WTC11 (cell line): ENCODE measurements around the gene YIPF5. TPM values are rescaled to one million over a fixed set of nuclear protein-coding genes. Genes with fewer than 3 reads are reported as not detected.

Source experiments
- ATAC-seq: fragments of 200-7000 bp; cut with Tn5 transposase; 2 replicates; pipeline ENCODE4 v1.10.0; 2021; ENCODE audit warnings: mild to moderate bottlenecking, moderate library complexity
- Bru-seq: library from RNA; stranded (reverse); fragments of 400-500 nt; gene quantifications from one replicate; lab custom pipeline; 2021; lab: Mats Ljungman, UMichigan
- CTCF ChIA-PET: fragments of 300-600 bp; sonication (Branson Sonifier 250); formaldehyde crosslinking; loops from one replicate; lab custom pipeline; 2021; ENCODE audit warnings: antibody characterized with exemption; lab: Charles Lee
- POLR2A ChIA-PET: fragments of 350-600 bp; sonication (Branson Sonifier 250); formaldehyde crosslinking; loops from one replicate; lab custom pipeline; 2021; ENCODE audit warnings: antibody characterized with exemption; lab: Charles Lee
- DNase-seq: peaks from one replicate; pipeline ENCODE4 v3.0.0; 2021; ENCODE audit warnings: low spot score
- H3K27ac Mint-ChIP-seq: 2 replicates; pipeline ENCODE4 v1.8.0; 2021; ENCODE audit warnings: mixed read lengths
- H3K27me3 Mint-ChIP-seq: 2 replicates; pipeline ENCODE4 v1.8.0; 2021; ENCODE audit warnings: low read depth, mild to moderate bottlenecking, moderate library complexity, mixed read lengths
- H3K36me3 Mint-ChIP-seq: 2 replicates; pipeline ENCODE4 v1.8.0; 2021; ENCODE audit warnings: mixed read lengths
- H3K4me1 Mint-ChIP-seq: 2 replicates; pipeline ENCODE4 v1.8.0; 2022; ENCODE audit warnings: mixed read lengths
- H3K4me3 Mint-ChIP-seq: 2 replicates; pipeline ENCODE4 v1.8.0; 2021; ENCODE audit warnings: mild to moderate bottlenecking, moderate library complexity, mixed read lengths
- H3K9me3 Mint-ChIP-seq: 2 replicates; pipeline ENCODE4 v1.8.0; 2021; ENCODE audit warnings: mixed read lengths
- ARID4B ChIP-seq: sonication (generic); formaldehyde crosslinking; IDR thresholded peaks from 2 replicates; pipeline ENCODE4 v1.8.0; 2023; ENCODE audit warnings: missing genetic modification reagents, mild to moderate bottlenecking, borderline replicate concordance
- ATF2 ChIP-seq: sonication (generic); formaldehyde crosslinking; IDR thresholded peaks from 2 replicates; pipeline ENCODE4 v1.8.1; 2022; ENCODE audit warnings: low read depth, missing genetic modification reagents, borderline replicate concordance
- CBFB ChIP-seq: sonication (generic); formaldehyde crosslinking; IDR thresholded peaks from 2 replicates; pipeline ENCODE4 v1.8.1; 2022; ENCODE audit warnings: mild to moderate bottlenecking, low read depth, missing genetic modification reagents
- CDX4 ChIP-seq: fragments of 250-450 bp; sonication (Bioruptor Pico); IDR thresholded peaks from 2 replicates; pipeline ENCODE4 v1.9.0; 2021; ENCODE audit warnings: moderate library complexity, mild to moderate bottlenecking, inconsistent platforms, borderline replicate concordance
- CREB1 ChIP-seq: sonication (generic); formaldehyde crosslinking; IDR thresholded peaks from 2 replicates; pipeline ENCODE4 v1.8.0; 2023; ENCODE audit warnings: mild to moderate bottlenecking, missing genetic modification reagents
- E2F4 ChIP-seq: sonication (generic); formaldehyde crosslinking; IDR thresholded peaks from 2 replicates; pipeline ENCODE4 v1.8.1; 2022; ENCODE audit warnings: low read depth, mild to moderate bottlenecking, moderate library complexity, missing genetic modification reagents, borderline replicate concordance
- ERG ChIP-seq: fragments of 250-450 bp; sonication (Bioruptor Pico); IDR thresholded peaks from 2 replicates; pipeline ENCODE4 v1.8.0; 2021; ENCODE audit warnings: mild to moderate bottlenecking
- ESRRA ChIP-seq: sonication (generic); formaldehyde crosslinking; IDR thresholded peaks from 2 replicates; pipeline ENCODE4 v1.8.1; 2022; ENCODE audit warnings: mild to moderate bottlenecking, missing genetic modification reagents, borderline replicate concordance
- ETV6 ChIP-seq: sonication (generic); formaldehyde crosslinking; IDR thresholded peaks from 2 replicates; pipeline ENCODE4 v1.8.1; 2022; ENCODE audit warnings: mild to moderate bottlenecking, missing genetic modification reagents
- GTF2I ChIP-seq: fragments of 250-450 bp; sonication (Bioruptor Pico); conservative IDR thresholded peaks from 2 replicates; pipeline ENCODE4 v1.4.0; 2021; ENCODE audit warnings: mild to moderate bottlenecking
- HMGA2 ChIP-seq: fragments of 250-450 bp; sonication (Bioruptor Pico); IDR thresholded peaks from 2 replicates; pipeline ENCODE4 v1.4.0; 2021; ENCODE audit warnings: mild to moderate bottlenecking, moderate library complexity
- IRF2 ChIP-seq: sonication (generic); formaldehyde crosslinking; IDR thresholded peaks from 2 replicates; pipeline ENCODE4 v1.8.0; 2022; ENCODE audit warnings: low read depth, missing genetic modification reagents, borderline replicate concordance
- MXD4 ChIP-seq: fragments of 250-450 bp; sonication (Bioruptor Pico); IDR thresholded peaks from 2 replicates; pipeline ENCODE4 v1.8.0; 2021; ENCODE audit warnings: mild to moderate bottlenecking, moderate library complexity, borderline replicate concordance
- NR2C2 ChIP-seq: sonication (generic); formaldehyde crosslinking; IDR thresholded peaks from 2 replicates; pipeline ENCODE4 v1.8.0; 2022; ENCODE audit warnings: mild to moderate bottlenecking, missing genetic modification reagents
- OVOL2 ChIP-seq: fragments of 250-450 bp; sonication (Bioruptor Pico); IDR thresholded peaks from 2 replicates; pipeline ENCODE4 v1.9.0; 2021; ENCODE audit warnings: mild to moderate bottlenecking, borderline replicate concordance
- RORB ChIP-seq: fragments of 250-450 bp; sonication (Bioruptor Pico); IDR thresholded peaks from 2 replicates; pipeline ENCODE4 v1.9.0; 2021; ENCODE audit warnings: mild to moderate bottlenecking
- TCF7 ChIP-seq: sonication (generic); formaldehyde crosslinking; IDR thresholded peaks from 2 replicates; pipeline ENCODE4 v1.8.0; 2022; ENCODE audit warnings: mild to moderate bottlenecking, low read depth, missing genetic modification reagents, moderate library complexity
- ZBTB21 ChIP-seq: sonication (generic); formaldehyde crosslinking; IDR thresholded peaks from 2 replicates; pipeline ENCODE4 v1.8.1; 2023; ENCODE audit warnings: mild to moderate bottlenecking, missing genetic modification reagents, borderline replicate concordance
- ZNF281 ChIP-seq: sonication (generic); formaldehyde crosslinking; IDR thresholded peaks from 2 replicates; pipeline ENCODE4 v1.8.0; 2023; ENCODE audit warnings: mild to moderate bottlenecking, missing genetic modification reagents
- ZNF423 ChIP-seq: fragments of 250-450 bp; sonication (Bioruptor Pico); IDR thresholded peaks from 2 replicates; pipeline ENCODE4 v2.1.2; 2022; ENCODE audit warnings: mild to moderate bottlenecking, moderate library complexity
- ZNF425 ChIP-seq: fragments of 250-450 bp; sonication (Bioruptor Pico); conservative IDR thresholded peaks from 2 replicates; pipeline ENCODE4 v1.9.0; 2021; ENCODE audit warnings: mild to moderate bottlenecking
- long read RNA-seq, 3 experiments: library from RNA in 1 of 3; library from capped mRNA in 1 of 3; library from polyadenylated mRNA in 1 of 3; unstranded in 2 of 3; stranded (forward) in 1 of 3; transcript quantifications; one replicate each; pipeline ENCODE4 v2.0.0, GENCODE V29; 2021
- total RNA-seq: library from RNA; stranded (reverse); gene quantifications from 3 replicates; pipeline ENCODE4 v1.2.3, GENCODE V29; 2021

The YIPF5 gene
- total RNA-seq (33.8 to 39.2 TPM (median 37.7 TPM) in 3 replicates), Bru-seq, nascent RNA (percentile 94 among the genes with signal in this experiment)
- long read RNA-seq, experiment 1, transcript YIPF5-201 (6 exons, 3,147 nt): major isoform, 147 of 163 reads
- long read RNA-seq, experiment 1, partial matches to known transcripts: 4 of 163 reads
- long read RNA-seq, experiment 1, other reads (novel, unspliced or antisense): 11 of 163 reads
- long read RNA-seq, experiment 2, transcript YIPF5-201 (6 exons, 3,147 nt): major isoform, 26 of 60 reads
- long read RNA-seq, experiment 2, partial matches to known transcripts: 7 of 60 reads
- long read RNA-seq, experiment 2, other reads (novel, unspliced or antisense): 27 of 60 reads
- long read RNA-seq, experiment 3, transcript YIPF5-201 (6 exons, 3,147 nt): major isoform, 168 of 183 reads
- long read RNA-seq, experiment 3, partial matches to known transcripts: 1 of 183 reads
- long read RNA-seq, experiment 3, other reads (novel, unspliced or antisense): 11 of 183 reads

GRCh38 chr5:144170276-144171024, at the start of gene YIPF5, which contains the start of gene KCTD16:
Gene YIPF5 (minus strand): TSS chr5:144170659. CDS start chr5:144169955, 704 bp downstream.
Gene KCTD16 (plus strand): TSS chr5:144170873.
- ChIA-PET POLR2A (no interaction called here), CTCF (interaction anchor here (0.5 to 1.5 kb wide), 4 partner anchors 15 to 292 kb away, joined by 3 to 11 read pairs (median 3); no protein-coding TSS in a partner anchor)
- Mint-ChIP-seq H3K27ac (peak within 1 kb of the TSS; percentile 48), H3K36me3 (peaks cover 20% of the 10 kb centered on the region), H3K27me3 (no peaks in the 10 kb centered on the region), H3K9me3 (peaks cover 5% of the 10 kb centered on the region), H3K4me3 (peak within 1 kb of the TSS; percentile 85), H3K4me1 (peaks cover 14% of the 10 kb centered on the region)
- DNase-seq: peak; percentile 95
- peak; percentile 100 for ATAC-seq
- TF ChIP-seq OVOL2: no peak
- no peak for TF ChIP-seq ZNF425 (CRISPR knock-in tag)
- no peak for TF ChIP-seq ATF2 (CRISPR knock-in tag)
- TF ChIP-seq NR2C2: peak; percentile 69; the same call in 1 of the 2 replicates
- no peak for TF ChIP-seq CDX4 (CRISPR knock-in tag)
- TF ChIP-seq HMGA2 (CRISPR knock-in tag): no peak
- peak; percentile 12; the same call in 1 of the 2 replicates for TF ChIP-seq ETV6
- TF ChIP-seq ZNF281: no peak
- TF ChIP-seq IRF2 (CRISPR knock-in tag): no peak
- TF ChIP-seq ZNF423 (CRISPR knock-in tag): no peak
- no peak for TF ChIP-seq ESRRA
- TF ChIP-seq ARID4B: peak; percentile 66; the same call in 1 of the 2 replicates
- TF ChIP-seq GTF2I (CRISPR knock-in tag): no peak
- no peak for TF ChIP-seq CREB1 (CRISPR knock-in tag)
- no peak for TF ChIP-seq TCF7 (CRISPR knock-in tag)
- TF ChIP-seq MXD4 (CRISPR knock-in tag): no peak
- no peak for TF ChIP-seq CBFB (CRISPR knock-in tag)
- TF ChIP-seq ZBTB21 (CRISPR knock-in tag): no peak
- no peak for TF ChIP-seq RORB
- TF ChIP-seq ERG (CRISPR knock-in tag): no peak
- no peak for TF ChIP-seq E2F4 (CRISPR knock-in tag)
